Measurements from ENCODE around the gene CTBP1. TPM values are rescaled to one million over a fixed set of nuclear protein-coding genes. Genes with fewer than 3 reads are reported as not detected.

CTBP1 gene
- polyA plus RNA-seq, 1 donor (not counting 4 experiments of a cell fraction or from before 2014, with no cell fraction given): 46.9 TPM

DNA sequence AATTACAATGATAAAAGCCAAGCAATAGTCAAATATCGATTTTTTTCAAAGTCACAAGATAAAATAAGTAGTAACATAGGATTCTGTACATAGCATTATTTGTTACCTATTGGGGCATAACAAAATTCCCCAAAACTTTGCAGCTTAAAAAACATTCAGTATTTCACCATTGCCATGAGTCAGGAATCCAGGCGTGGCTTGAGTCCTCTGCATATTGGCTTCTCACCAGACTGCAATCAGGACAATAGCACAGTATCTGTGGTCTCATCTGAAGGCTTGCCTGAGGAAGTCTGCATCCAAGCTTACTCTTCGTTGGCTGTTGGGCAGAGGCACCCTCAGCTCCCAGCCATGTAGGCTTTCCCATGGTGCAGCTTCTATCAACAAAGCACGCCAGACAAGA lies 6.2 kb upstream of the CTBP1 start:
- FAIRE-seq: no peak
- H3K27me3 ChIP-seq (ENCODE audit: control insufficient read depth, extremely low read depth, insufficient read depth, low read length): no peaks in the 10 kb centered on the region
- no peaks in the 10 kb centered on the region for H4K20me1 ChIP-seq (ENCODE audit: control insufficient read depth, extremely low read depth, insufficient read depth, low read length)
- H3K79me2 ChIP-seq (ENCODE audit: control insufficient read depth, insufficient read depth, low read length): peaks cover 2% of the 10 kb centered on the region
- no peak overlapping the region for H3K4me3 ChIP-seq (ENCODE audit: control insufficient read depth in 2 of 3, extremely low read depth in 1 of 3, insufficient read depth in 2 of 3, low read depth in 1 of 3, low read length in 3 of 3)
- no peak overlapping the region for H3K9ac ChIP-seq (ENCODE audit: control insufficient read depth, extremely low read depth, insufficient read depth, low read length)
- H2AFZ ChIP-seq (ENCODE audit: control insufficient read depth, low read length): no peak overlapping the region
- no peak for TF ChIP-seq EZH2 (IDR thresholded peaks at IDR 0.05; ENCODE audit: low read length)
- TF ChIP-seq, protein P1, sequence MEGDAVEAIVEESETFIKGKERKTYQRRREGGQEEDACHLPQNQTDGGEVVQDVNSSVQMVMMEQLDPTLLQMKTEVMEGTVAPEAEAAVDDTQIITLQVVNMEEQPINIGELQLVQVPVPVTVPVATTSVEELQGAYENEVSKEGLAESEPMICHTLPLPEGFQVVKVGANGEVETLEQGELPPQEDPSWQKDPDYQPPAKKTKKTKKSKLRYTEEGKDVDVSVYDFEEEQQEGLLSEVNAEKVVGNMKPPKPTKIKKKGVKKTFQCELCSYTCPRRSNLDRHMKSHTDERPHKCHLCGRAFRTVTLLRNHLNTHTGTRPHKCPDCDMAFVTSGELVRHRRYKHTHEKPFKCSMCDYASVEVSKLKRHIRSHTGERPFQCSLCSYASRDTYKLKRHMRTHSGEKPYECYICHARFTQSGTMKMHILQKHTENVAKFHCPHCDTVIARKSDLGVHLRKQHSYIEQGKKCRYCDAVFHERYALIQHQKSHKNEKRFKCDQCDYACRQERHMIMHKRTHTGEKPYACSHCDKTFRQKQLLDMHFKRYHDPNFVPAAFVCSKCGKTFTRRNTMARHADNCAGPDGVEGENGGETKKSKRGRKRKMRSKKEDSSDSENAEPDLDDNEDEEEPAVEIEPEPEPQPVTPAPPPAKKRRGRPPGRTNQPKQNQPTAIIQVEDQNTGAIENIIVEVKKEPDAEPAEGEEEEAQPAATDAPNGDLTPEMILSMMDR (optimal IDR thresholded peaks at IDR 0.05 in 1 of 3, IDR thresholded peaks at IDR 0.05 in 1 of 3, conservative IDR thresholded peaks at IDR 0.05 in 1 of 3; ENCODE audit: extremely low read depth in 1 of 3, insufficient read depth in 2 of 3, low read length in 3 of 3): no peak
- DNase-seq (ENCODE audit: low read depth, low spot score): no peak
- H3K36me3 ChIP-seq (ENCODE audit: control insufficient read depth in 2 of 2, extremely low read depth in 1 of 2, insufficient read depth in 2 of 2, low read length in 2 of 2): peaks cover 0 to 6% of the 10 kb centered on the region in 2 experiments
- H3K9me1 ChIP-seq (ENCODE audit: control insufficient read depth, extremely low read depth, insufficient read depth, low read length): no peaks in the 10 kb centered on the region
- H3K4me2 ChIP-seq (ENCODE audit: control insufficient read depth, extremely low read depth, insufficient read depth, low read depth, low read length): no peak overlapping the region
- peaks cover 16% of the 10 kb centered on the region for H3K9me3 ChIP-seq (ENCODE audit: control insufficient read depth, low read depth, low read length)
- dilution Hi-C loops (cut with MboI; ENCODE audit: extremely low pct_ligation_motif_present, low sequenced_read_pairs): no loop called here
- peaks cover 5% of the 10 kb centered on the region for H3K4me1 ChIP-seq (ENCODE audit: control insufficient read depth, extremely low read depth, insufficient read depth, low read length)
- no peak overlapping the region for H3K27ac ChIP-seq (ENCODE audit: control insufficient read depth, insufficient read depth, low read length)

DNA sequence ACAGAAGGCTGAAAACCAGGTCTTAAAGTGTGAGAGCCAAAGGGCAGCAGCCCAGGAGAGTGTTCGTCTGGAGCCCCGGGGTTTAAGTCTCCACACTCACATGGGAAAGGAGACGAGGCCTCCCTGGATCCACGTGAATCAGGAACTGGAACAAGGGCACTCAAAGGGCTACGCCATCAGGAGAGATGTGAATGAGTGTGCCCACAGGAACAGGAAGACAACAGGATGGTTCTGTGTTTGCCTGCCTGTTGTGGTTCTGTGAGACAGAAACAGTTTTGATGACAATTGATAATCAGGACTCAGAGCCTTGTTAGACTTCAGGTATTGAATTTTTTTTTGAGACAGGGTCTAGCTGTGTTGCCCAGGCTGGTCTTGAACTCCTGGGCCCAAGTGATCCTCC lies 4.9 kb upstream of the CTBP1 start:
- peaks cover 4% of the 10 kb centered on the region for H3K79me2 ChIP-seq (ENCODE audit: control insufficient read depth, insufficient read depth, low read length)
- H3K4me2 ChIP-seq (ENCODE audit: control insufficient read depth, extremely low read depth, insufficient read depth, low read depth, low read length): no peak overlapping the region
- H2AFZ ChIP-seq (ENCODE audit: control insufficient read depth, low read length): no peak overlapping the region
- no peaks in the 10 kb centered on the region for H3K27me3 ChIP-seq (ENCODE audit: control insufficient read depth, extremely low read depth, insufficient read depth, low read length)
- TF ChIP-seq EZH2 (IDR thresholded peaks at IDR 0.05; ENCODE audit: low read length): no peak
- TF ChIP-seq, protein P1 (optimal IDR thresholded peaks at IDR 0.05 in 1 of 3, IDR thresholded peaks at IDR 0.05 in 1 of 3, conservative IDR thresholded peaks at IDR 0.05 in 1 of 3; ENCODE audit: extremely low read depth in 1 of 3, insufficient read depth in 2 of 3, low read length in 3 of 3): no peak
- H3K4me1 ChIP-seq (ENCODE audit: control insufficient read depth, extremely low read depth, insufficient read depth, low read length): peaks cover 12% of the 10 kb centered on the region
- H3K9me1 ChIP-seq (ENCODE audit: control insufficient read depth, extremely low read depth, insufficient read depth, low read length): no peaks in the 10 kb centered on the region
- FAIRE-seq (no peak), DNase-seq (ENCODE audit: low read depth, low spot score) (no peak)
- H3K36me3 ChIP-seq (ENCODE audit: control insufficient read depth in 2 of 2, extremely low read depth in 1 of 2, insufficient read depth in 2 of 2, low read length in 2 of 2): peaks cover 0 to 6% of the 10 kb centered on the region in 2 experiments
- H3K9ac ChIP-seq (ENCODE audit: control insufficient read depth, extremely low read depth, insufficient read depth, low read length): no peak overlapping the region
- no peak overlapping the region for H3K27ac ChIP-seq (ENCODE audit: control insufficient read depth, insufficient read depth, low read length)
- no peaks in the 10 kb centered on the region for H4K20me1 ChIP-seq (ENCODE audit: control insufficient read depth, extremely low read depth, insufficient read depth, low read length)
- H3K4me3 ChIP-seq (ENCODE audit: control insufficient read depth in 2 of 3, extremely low read depth in 1 of 3, insufficient read depth in 2 of 3, low read depth in 1 of 3, low read length in 3 of 3): no peak overlapping the region
- dilution Hi-C loops (cut with MboI; ENCODE audit: extremely low pct_ligation_motif_present, low sequenced_read_pairs): no loop called here
- H3K9me3 ChIP-seq (ENCODE audit: control insufficient read depth, low read depth, low read length): peaks cover 16% of the 10 kb centered on the region

Measured in keratinocyte (primary cell).